Parathyroid adenoma (tissue), 2 donors: ENCODE measurements around the gene BARHL2.

ENCODE experiments used
- H2AFZ ChIP-seq: fragments of 300-600 bp; sonication (generic); one replicate; pipeline ENCODE4 v1.7.0; 2017; ENCODE audit warnings: antibody characterized with exemption, mild to moderate bottlenecking
- H3K27ac ChIP-seq: fragments of 300-600 bp; sonication (generic); one replicate; pipeline ENCODE4 v1.7.0; 2017
- H3K27me3 ChIP-seq: fragments of 300-600 bp; sonication (generic); one replicate; pipeline ENCODE4 v1.7.0; 2017; ENCODE audit warnings: low read length; ENCODE audit not compliant: control insufficient read depth, insufficient read depth
- H3K36me3 ChIP-seq: fragments of 300-600 bp; sonication (generic); one replicate; pipeline ENCODE4 v1.7.0; 2017; ENCODE audit warnings: low read length; ENCODE audit not compliant: control insufficient read depth, insufficient read depth
- H3K4me1 ChIP-seq: fragments of 300-600 bp; sonication (generic); one replicate; pipeline ENCODE4 v1.7.0; 2017; ENCODE audit warnings: control low read depth
- H3K4me2 ChIP-seq: fragments of 300-600 bp; sonication (generic); one replicate; pipeline ENCODE4 v1.7.0; 2017; ENCODE audit warnings: low read length
- H3K4me3 ChIP-seq: fragments of 300-600 bp; sonication (generic); one replicate; pipeline ENCODE4 v1.7.0; 2017; ENCODE audit warnings: low read depth, low read length
- H3K79me2 ChIP-seq: fragments of 300-600 bp; sonication (generic); one replicate; pipeline ENCODE4 v1.7.0; 2017; ENCODE audit warnings: control low read depth
- H3K9ac ChIP-seq: fragments of 300-600 bp; sonication (generic); one replicate; pipeline ENCODE4 v1.7.0; 2017; ENCODE audit warnings: mild to moderate bottlenecking
- H3K9me3 ChIP-seq: fragments of 300-600 bp; sonication (generic); one replicate; pipeline ENCODE4 v1.7.0; 2017; ENCODE audit warnings: low read length; ENCODE audit not compliant: control insufficient read depth
- CTCF ChIP-seq: fragments of 300-600 bp; sonication (generic); IDR thresholded peaks from one replicate; pipeline ENCODE4 v1.7.0; 2017; ENCODE audit warnings: antibody characterized with exemption, mild to moderate bottlenecking
- donor health status: primary hyperparathyroidism.

BARHL2 gene

GRCh38 chr1:90705956-90706355 lies 11.1 kb downstream of the BARHL2 start:
- TF ChIP-seq CTCF, result no peak
- no peak overlapping the region for H3K4me3 ChIP-seq

GRCh38 chr1:90704817-90705216 lies 12.3 kb downstream of the BARHL2 start:
- H3K4me2 ChIP-seq, result no peak overlapping the region
- no peak overlapping the region for H3K4me3 ChIP-seq
- H3K27me3 ChIP-seq, result peaks cover 6% of the 10 kb centered on the region
- no peaks in the 10 kb centered on the region for H3K36me3 ChIP-seq
- no peak overlapping the region for H3K27ac ChIP-seq
- H3K9ac ChIP-seq, result no peak overlapping the region
- TF ChIP-seq CTCF, result no peak
- H3K79me2 ChIP-seq, result no peaks in the 10 kb centered on the region
- H3K4me1 ChIP-seq, result no peaks in the 10 kb centered on the region
- H2AFZ ChIP-seq, result no peak overlapping the region
- H3K9me3 ChIP-seq, result no peaks in the 10 kb centered on the region

More at GRCh38 chr1:90705956-90706355, 11.1 kb downstream of the BARHL2 start:
- Histone ChIP-seq H3K36me3 (no peaks in the 10 kb centered on the region), H3K79me2 (no peaks in the 10 kb centered on the region), H3K27ac (no peak overlapping the region), H3K27me3 (peaks cover 9% of the 10 kb centered on the region), H3K9ac (no peak overlapping the region), H3K9me3 (no peaks in the 10 kb centered on the region), H3K4me1 (no peaks in the 10 kb centered on the region), H3K4me2 (no peak overlapping the region), H2AFZ (no peak overlapping the region)

GRCh38 chr1:90694846-90695245 lies 22.3 kb downstream of the BARHL2 start:
- no peaks in the 10 kb centered on the region for H3K9me3 ChIP-seq
- no peak for TF ChIP-seq CTCF
- no peaks in the 10 kb centered on the region for H3K4me1 ChIP-seq
- H3K27ac ChIP-seq, result no peak overlapping the region
- no peaks in the 10 kb centered on the region for H3K79me2 ChIP-seq
- no peaks in the 10 kb centered on the region for H3K36me3 ChIP-seq
- no peak overlapping the region for H3K4me2 ChIP-seq
- no peak overlapping the region for H3K9ac ChIP-seq
- H3K27me3 ChIP-seq, result no peaks in the 10 kb centered on the region
- no peak overlapping the region for H2AFZ ChIP-seq
- H3K4me3 ChIP-seq, result no peak overlapping the region

- Histone ChIP-seq H3K4me2 (no peak overlapping the region), H3K9ac (no peak overlapping the region), H2AFZ (no peak overlapping the region), H3K36me3 (no peaks in the 10 kb centered on the region), H3K27me3 (no peaks in the 10 kb centered on the region), H3K79me2 (no peaks in the 10 kb centered on the region), H3K4me1 (no peaks in the 10 kb centered on the region), H3K4me3 (no peak overlapping the region), H3K9me3 (no peaks in the 10 kb centered on the region), H3K27ac (no peak overlapping the region)
- no peak for TF ChIP-seq CTCF
Measured at GRCh38 chr1:90687747-90688146, 29.4 kb downstream of the BARHL2 start.

GRCh38 chr1:90675161-90675847 lies 41.8 kb downstream of the BARHL2 start:
- Histone ChIP-seq H3K4me2 (no peak overlapping the region), H3K9ac (no peak overlapping the region), H3K4me1 (no peaks in the 10 kb centered on the region), H3K27me3 (no peaks in the 10 kb centered on the region), H2AFZ (no peak overlapping the region), H3K36me3 (no peaks in the 10 kb centered on the region), H3K79me2 (no peaks in the 10 kb centered on the region), H3K9me3 (no peaks in the 10 kb centered on the region), H3K27ac (no peak overlapping the region), H3K4me3 (no peak overlapping the region)
- TF ChIP-seq CTCF, result no peak
